Esophagus muscularis mucosa (tissue), 4 donors: ENCODE results near the gene CISD2.

Source experiments
- CTCF ChIP-seq, 3 experiments: fragments of 200-600 bp in 2 of 3; fragments of 450-650 bp in 1 of 3; sonication (generic) in 2 of 3; IDR thresholded peaks; one replicate each; pipeline ENCODE4 v1.5.1; 2017 to 2019; ENCODE audit warnings: antibody characterized with exemption in 3 of 3, mild to moderate bottlenecking in 2 of 3, moderate library complexity in 1 of 3
- EP300 ChIP-seq: sonication (generic); formaldehyde crosslinking; IDR thresholded peaks from one replicate; pipeline ENCODE4 v1.6.1; 2017; ENCODE audit warnings: antibody characterized with exemption
- POLR2A ChIP-seq: fragments of 450-650 bp; IDR thresholded peaks from one replicate; pipeline ENCODE4 v1.6.1; 2017; ENCODE audit warnings: antibody characterized with exemption, moderate library complexity, mild to moderate bottlenecking, low read depth
- POLR2AphosphoS5 ChIP-seq, 2 donors: sonication (generic); formaldehyde crosslinking; IDR thresholded peaks; one replicate each; pipeline ENCODE4 v1.6.1; 2017; ENCODE audit warnings: antibody characterized with exemption in 2 of 2

- TF ChIP-seq CTCF (IDR thresholded peaks at IDR 0.05), result no peak
- no peak for TF ChIP-seq POLR2AphosphoS5 (IDR thresholded peaks at IDR 0.05)
- no peak for TF ChIP-seq POLR2A
- no peak for TF ChIP-seq EP300
Observed at GRCh38 chr4:102842367-102842766, 26.4 kb upstream of the CISD2 start.
